Coronary artery (tissue), 2 donors: ENCODE measurements around the gene TNS3.
A peak's percentile ranks its signal among the peaks of the same experiment; 100 is the strongest.

Experiments
- DNase-seq: peaks from one replicate; pipeline ENCODE4 v3.0.0-alpha.2; 2017; ENCODE audit warnings: low spot score
- H3K27ac ChIP-seq, 2 donors: fragments of 200-600 bp; sonication (generic); one replicate each; pipeline ENCODE4 v1.5.1; 2016 to 2019
- H3K4me3 ChIP-seq: fragments of 200-600 bp; sonication (generic); 2 replicates; pipeline ENCODE4 v1.5.1; 2016; ENCODE audit warnings: mild to moderate bottlenecking, moderate library complexity
- TF ChIP-seq, protein P1 (sequence below): fragments of 200-600 bp; sonication (generic); IDR thresholded peaks from one replicate; pipeline ENCODE4 v1.5.1; 2019; ENCODE audit warnings: antibody characterized with exemption

TNS3 gene

DNA sequence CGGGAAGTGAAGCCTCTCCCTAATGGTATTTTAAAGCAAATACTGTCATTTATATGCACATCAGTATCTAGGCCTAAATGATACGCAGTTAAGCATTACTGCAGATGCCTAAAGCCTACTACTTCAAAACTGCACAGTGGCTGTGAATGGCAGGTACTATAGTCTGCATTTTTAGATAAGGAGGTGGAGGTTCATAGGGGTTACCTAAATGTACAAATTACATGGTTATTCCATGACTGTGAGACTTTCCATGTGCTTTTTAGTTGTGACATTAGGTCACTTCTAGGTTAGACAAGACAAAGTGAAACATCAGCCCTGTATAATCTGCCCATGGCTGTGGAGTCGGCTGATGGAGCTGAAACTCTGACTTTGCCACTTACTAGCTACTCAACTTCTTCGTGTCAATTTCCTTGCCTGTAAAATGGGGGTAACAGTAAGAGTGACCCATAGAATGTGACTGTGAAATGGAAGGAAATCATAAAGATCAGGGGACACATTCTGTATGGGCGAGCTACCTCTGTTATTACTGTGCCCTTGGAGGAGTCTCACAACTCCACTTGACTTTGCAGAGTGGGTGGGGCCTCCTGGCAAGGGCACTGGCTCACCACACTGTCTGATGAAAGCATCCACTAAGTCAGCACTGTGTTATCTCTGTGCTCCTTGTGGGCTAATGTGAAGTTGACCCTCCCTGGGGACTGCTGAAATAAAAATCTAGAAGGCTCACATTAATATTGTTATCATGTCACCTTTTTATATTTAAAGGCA lies 239.4 kb downstream of the TNS3 start:
- no peak overlapping the region for H3K4me3 ChIP-seq
- DNase-seq, result peak; percentile 14
- no peak overlapping the region for H3K27ac ChIP-seq
- TF ChIP-seq, protein P1, sequence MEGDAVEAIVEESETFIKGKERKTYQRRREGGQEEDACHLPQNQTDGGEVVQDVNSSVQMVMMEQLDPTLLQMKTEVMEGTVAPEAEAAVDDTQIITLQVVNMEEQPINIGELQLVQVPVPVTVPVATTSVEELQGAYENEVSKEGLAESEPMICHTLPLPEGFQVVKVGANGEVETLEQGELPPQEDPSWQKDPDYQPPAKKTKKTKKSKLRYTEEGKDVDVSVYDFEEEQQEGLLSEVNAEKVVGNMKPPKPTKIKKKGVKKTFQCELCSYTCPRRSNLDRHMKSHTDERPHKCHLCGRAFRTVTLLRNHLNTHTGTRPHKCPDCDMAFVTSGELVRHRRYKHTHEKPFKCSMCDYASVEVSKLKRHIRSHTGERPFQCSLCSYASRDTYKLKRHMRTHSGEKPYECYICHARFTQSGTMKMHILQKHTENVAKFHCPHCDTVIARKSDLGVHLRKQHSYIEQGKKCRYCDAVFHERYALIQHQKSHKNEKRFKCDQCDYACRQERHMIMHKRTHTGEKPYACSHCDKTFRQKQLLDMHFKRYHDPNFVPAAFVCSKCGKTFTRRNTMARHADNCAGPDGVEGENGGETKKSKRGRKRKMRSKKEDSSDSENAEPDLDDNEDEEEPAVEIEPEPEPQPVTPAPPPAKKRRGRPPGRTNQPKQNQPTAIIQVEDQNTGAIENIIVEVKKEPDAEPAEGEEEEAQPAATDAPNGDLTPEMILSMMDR, result no peak

DNA sequence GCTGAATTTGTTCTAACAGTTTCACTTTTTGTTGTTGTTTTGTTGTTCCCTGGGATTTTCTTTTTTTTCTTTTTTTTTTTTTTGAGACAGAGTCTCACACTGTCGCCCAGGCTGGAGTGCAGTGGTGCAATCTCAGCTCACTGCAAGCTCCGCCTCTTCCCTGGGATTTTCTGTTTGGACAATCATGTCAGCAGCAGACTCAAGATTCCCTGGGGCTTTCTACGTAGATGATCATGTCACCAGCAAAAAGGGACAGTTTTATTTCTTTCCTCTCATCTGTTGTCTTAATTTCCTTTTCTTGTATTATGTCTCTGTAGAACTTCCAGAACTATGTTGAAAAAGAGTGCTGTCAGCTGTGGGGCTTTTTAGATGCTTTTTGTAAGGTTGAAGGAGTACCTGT lies 241.4 kb downstream of the TNS3 start:
- no peak overlapping the region for H3K4me3 ChIP-seq
- no peak overlapping the region for H3K27ac ChIP-seq
- DNase-seq, result no peak
- TF ChIP-seq, protein P1, result no peak

DNA sequence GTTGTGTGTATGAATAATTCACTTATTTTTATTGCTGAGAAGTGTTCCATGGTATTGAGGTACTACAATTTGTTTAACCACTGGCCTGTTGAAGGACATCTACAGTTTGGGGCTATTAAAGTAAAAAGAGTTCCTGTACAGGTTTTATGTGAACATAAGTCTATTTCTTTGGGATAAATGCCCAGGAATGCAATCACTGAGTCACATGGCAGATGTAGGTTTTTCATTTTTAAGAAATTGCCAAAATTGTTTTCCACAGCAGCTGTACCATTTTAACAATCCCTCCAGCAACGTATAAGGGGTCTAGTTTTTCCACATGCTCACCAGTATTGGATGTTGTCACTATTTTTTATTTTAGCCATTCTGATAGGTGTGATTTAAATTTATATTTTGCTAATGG lies 243.9 kb downstream of the TNS3 start:
- TF ChIP-seq, protein P1, result no peak

DNA sequence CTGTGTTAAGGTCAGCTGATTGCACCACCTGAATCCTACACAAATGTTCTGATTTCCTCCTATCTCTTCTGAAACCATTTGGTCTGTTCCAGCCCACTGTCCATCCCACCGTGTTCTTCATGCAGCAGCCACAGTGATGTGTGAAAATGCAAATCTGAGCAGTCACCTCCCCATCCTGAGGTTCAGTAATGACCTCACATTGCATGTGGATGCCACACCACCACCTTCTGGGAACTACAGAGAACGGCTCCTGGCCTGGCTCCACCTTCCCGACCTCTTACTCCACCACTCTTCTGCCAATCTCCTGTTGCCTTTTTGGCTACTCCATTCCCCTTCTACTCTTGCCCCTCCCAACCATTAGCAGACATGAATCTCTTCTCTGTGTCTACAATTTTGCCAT lies 244.4 kb downstream of the TNS3 start:
- H3K27ac ChIP-seq, result no peak overlapping the region
- DNase-seq, result peak; percentile 19

More for the DNA sequence above, 243.9 kb downstream of the TNS3 start:
- DNase-seq, result no peak
- Histone ChIP-seq H3K27ac (no peak overlapping the region), H3K4me3 (no peak overlapping the region)

DNA sequence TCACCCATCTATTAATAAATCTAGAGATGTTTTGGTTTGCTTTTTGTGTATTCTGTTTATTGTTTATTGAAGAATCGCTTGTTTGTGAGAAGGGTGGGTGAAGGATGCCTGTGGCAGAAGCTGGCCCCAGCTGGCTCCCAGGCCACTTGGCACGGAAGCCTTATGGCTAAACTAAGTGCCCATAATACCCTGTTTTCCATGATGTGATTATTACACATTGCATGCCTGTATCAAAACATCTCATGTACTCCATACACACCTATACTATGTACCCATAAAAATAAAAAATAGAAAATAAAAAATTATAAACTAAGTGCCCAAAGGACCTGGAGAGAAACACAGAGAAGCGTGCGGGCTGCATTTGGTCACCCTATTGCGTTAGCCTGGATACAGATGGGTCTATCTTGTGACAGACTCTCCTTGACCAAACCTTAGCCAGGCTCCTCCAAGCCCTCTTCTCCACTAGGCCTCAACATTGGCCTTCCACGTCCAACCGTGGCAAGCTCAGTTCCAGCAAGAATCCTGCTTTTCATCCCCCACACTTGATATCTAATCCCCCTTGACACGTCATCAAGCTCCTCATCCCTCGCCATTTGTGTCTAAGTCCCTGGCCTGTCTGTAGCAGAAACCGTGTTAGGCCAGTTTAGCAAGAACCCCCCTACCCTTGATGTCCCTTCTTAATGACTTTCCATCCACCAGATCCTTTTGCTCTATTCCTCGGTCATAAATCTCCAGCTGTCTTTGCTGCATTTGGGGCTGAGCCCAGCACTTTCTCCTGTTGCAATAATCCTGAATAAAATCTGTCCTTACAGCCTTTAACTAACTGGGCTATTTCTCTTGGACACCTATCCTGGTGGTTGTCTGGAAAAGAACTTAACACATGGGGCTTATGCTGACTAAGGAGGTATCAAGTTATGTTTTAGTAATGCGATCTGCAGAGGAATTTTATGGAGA lies 245.2 kb downstream of the TNS3 start:
- TF ChIP-seq, protein P1, result no peak
- Histone ChIP-seq H3K4me3 (no peak overlapping the region), H3K27ac (peak overlapping the region; percentile 12 to 57)
- no peak for DNase-seq

More for the DNA sequence above, 244.4 kb downstream of the TNS3 start:
- H3K4me3 ChIP-seq, result no peak overlapping the region
- TF ChIP-seq, protein P1, result no peak

DNA sequence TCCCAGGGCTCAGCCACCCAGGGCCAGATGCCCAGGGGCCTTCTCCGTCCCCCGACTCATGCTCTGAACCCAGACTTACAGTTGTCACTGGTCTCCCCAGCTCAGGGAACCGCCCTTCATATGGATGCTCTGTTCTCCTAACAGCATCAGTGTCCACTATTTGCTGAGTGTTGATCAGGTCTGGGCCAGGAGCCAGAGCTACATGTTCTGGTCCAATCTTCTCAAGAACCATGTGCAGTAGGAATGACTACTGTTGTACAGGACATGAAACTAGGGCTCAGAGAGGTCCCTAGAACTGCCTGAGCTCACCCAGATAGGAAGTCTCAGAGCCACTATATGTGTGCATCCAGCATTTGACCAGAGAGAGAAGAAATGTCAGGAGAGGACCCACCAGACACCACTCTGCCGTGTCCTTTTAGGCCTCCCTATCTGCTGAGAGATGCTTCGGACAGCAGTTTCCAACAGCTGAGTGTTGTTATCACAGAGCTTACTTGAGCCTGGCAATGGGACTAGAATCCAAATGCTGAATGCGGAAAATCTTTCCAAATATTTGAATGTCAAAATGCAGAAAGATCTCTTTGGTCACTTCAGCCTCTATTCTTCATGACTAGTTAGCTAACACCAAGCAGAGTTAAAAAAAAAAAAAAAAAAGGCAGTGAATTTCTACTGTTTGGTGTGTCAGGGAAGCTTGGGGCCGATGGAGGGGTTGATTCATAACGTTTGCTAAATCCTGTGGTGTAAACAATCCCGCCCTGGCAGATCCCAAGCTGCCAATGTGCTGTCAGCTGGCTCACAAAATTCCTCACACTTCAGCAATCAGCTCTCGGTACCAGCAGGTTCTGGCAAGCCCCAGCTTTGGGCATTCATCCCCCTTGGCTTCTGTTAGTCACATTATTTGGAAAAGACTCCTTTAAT lies 246.1 kb downstream of the TNS3 start:
- no peak overlapping the region for H3K4me3 ChIP-seq
- peak overlapping the region; percentile 57 to 58 for H3K27ac ChIP-seq
- TF ChIP-seq, protein P1, result no peak
- DNase-seq, result peak; percentile 77
